Measurements from ENCODE around the gene PXYLP1.

- TF ChIP-seq CTCF (IDR thresholded peaks at IDR 0.05) (no peak), EZH2phosphoT487 (IDR thresholded peaks at IDR 0.05) (no peak)
Measured at GRCh38 chr3:141191097-141191749, 40.4 kb upstream of the PXYLP1 start.
